ENCODE results near the gene KCNAB1.
"Not testable (repeated sequence)": the region's sequence is repeated elsewhere in the genome, so short reads cannot be mapped to it uniquely, and the experiment has no call there.

The KCNAB1 gene

GRCh38 chr3:156094391-156094790 lies 26.0 kb upstream of the KCNAB1 start:
- DNase-seq (ENCODE audit: extremely low spot score) = no peak
- ChIA-PET CTCF (no interaction called here), POLR2A (no interaction called here)
- TF ChIP-seq L3MBTL2 (conservative IDR thresholded peaks at IDR 0.05) (no peak), CTBP1 (IDR thresholded peaks at IDR 0.05; ENCODE audit: borderline replicate concordance) (no peak), PKNOX1 (IDR thresholded peaks at IDR 0.05) (no peak), BHLHE40 (IDR thresholded peaks at IDR 0.05; ENCODE audit: borderline replicate concordance) (no peak), FOXK2 (IDR thresholded peaks at IDR 0.05) (no peak), ARNT (IDR thresholded peaks at IDR 0.05) (no peak), LEF1 (IDR thresholded peaks at IDR 0.05; ENCODE audit: borderline replicate concordance) (no peak), ZNF384 (IDR thresholded peaks at IDR 0.05) (no peak), TARDBP (IDR thresholded peaks at IDR 0.05) (no peak), FOXM1 (IDR thresholded peaks at IDR 0.05; ENCODE audit: borderline replicate concordance) (no peak), FOXA1 (IDR thresholded peaks at IDR 0.05) (no peak), NFRKB (IDR thresholded peaks at IDR 0.05) (no peak), SUZ12 (IDR thresholded peaks at IDR 0.05) (no peak), HDGF (IDR thresholded peaks at IDR 0.05; ENCODE audit: borderline replicate concordance) (no peak), ELF4 (IDR thresholded peaks at IDR 0.05) (no peak), SP1 (IDR thresholded peaks at IDR 0.05) (no peak)

- DNase-seq (ENCODE audit: extremely low spot score); CTCF ChIA-PET; POLR2A ChIA-PET: not testable (repeated sequence)
Observed at GRCh38 chr3:156095652-156096051, 24.7 kb upstream of the KCNAB1 start.

GRCh38 chr3:156098437-156099035 lies 21.8 kb upstream of the KCNAB1 start:
- ChIA-PET POLR2A (no interaction called here), CTCF (interaction anchor here (0.6 kb wide), 1 partner anchor 10 kb away, joined by 3 read pairs; no protein-coding TSS in a partner anchor)
- TF ChIP-seq SP1 (IDR thresholded peaks at IDR 0.05) (no peak), L3MBTL2 (conservative IDR thresholded peaks at IDR 0.05) (no peak)
- DNase-seq (ENCODE audit: extremely low spot score) = no peak

- CTCF ChIA-PET; POLR2A ChIA-PET; DNase-seq (ENCODE audit: extremely low spot score): not testable (repeated sequence)
Observed at GRCh38 chr3:156099348-156099747, 21.0 kb upstream of the KCNAB1 start.

GRCh38 chr3:156099984-156100383 lies 20.4 kb upstream of the KCNAB1 start:
- DNase-seq (ENCODE audit: extremely low spot score); CTCF ChIA-PET; POLR2A ChIA-PET: not testable (repeated sequence)

GRCh38 chr3:156102267-156102931 lies 18.0 kb upstream of the KCNAB1 start:
- CTCF ChIA-PET = no interaction called here
- POLR2A ChIA-PET = no interaction called here
- no peak for TF ChIP-seq SUZ12 (IDR thresholded peaks at IDR 0.05)
- DNase-seq (ENCODE audit: extremely low spot score) = no peak

GRCh38 chr3:156106721-156107373 lies 13.5 kb upstream of the KCNAB1 start:
- CTCF ChIA-PET = interaction anchor here (0.8 kb wide), 1 partner anchor 17 kb away, joined by 5 read pairs; no protein-coding TSS in a partner anchor
- POLR2A ChIA-PET = no interaction called here
- peak; percentile 22 for DNase-seq (ENCODE audit: extremely low spot score)
- TF ChIP-seq HDGF (IDR thresholded peaks at IDR 0.05; ENCODE audit: borderline replicate concordance) (no peak), ZNF384 (IDR thresholded peaks at IDR 0.05) (no peak)

- CTCF ChIA-PET = no interaction called here
Observed at GRCh38 chr3:156107504-156107903, 12.9 kb upstream of the KCNAB1 start.

More at GRCh38 chr3:156107504-156107903, 12.9 kb upstream of the KCNAB1 start:
- no peak for TF ChIP-seq ZNF384 (IDR thresholded peaks at IDR 0.05)
- no peak for TF ChIP-seq SUZ12 (IDR thresholded peaks at IDR 0.05)
- no peak for TF ChIP-seq NFRKB (IDR thresholded peaks at IDR 0.05)
- no peak for TF ChIP-seq FOXA1 (IDR thresholded peaks at IDR 0.05)
- no peak for TF ChIP-seq SP1 (IDR thresholded peaks at IDR 0.05)
- TF ChIP-seq PKNOX1 (IDR thresholded peaks at IDR 0.05) = no peak
- no peak for TF ChIP-seq HDGF (IDR thresholded peaks at IDR 0.05; ENCODE audit: borderline replicate concordance)
- no peak for TF ChIP-seq L3MBTL2 (conservative IDR thresholded peaks at IDR 0.05)
- POLR2A ChIA-PET = no interaction called here
- no peak for DNase-seq (ENCODE audit: extremely low spot score)

Data from HEK293T (cell line).